ENCODE data around the gene OSBPL9.

- no peak for TF ChIP-seq CTCF (conservative IDR thresholded peaks at IDR 0.05; ENCODE audit: low read length)
- TF ChIP-seq EZH2phosphoT487 (IDR thresholded peaks at IDR 0.05; ENCODE audit: borderline replicate concordance, low read depth, low read length), result no peak
These were observed 159.5 kb downstream of the OSBPL9 start for GRCh38 chr1:51776408-51776807.

Data from OCI-LY7 (cell line).